ENCODE data around the gene MYOCOS. TPM values are rescaled to one million over a fixed set of nuclear protein-coding genes. Genes with fewer than 3 reads are reported as not detected.

MYOCOS gene
- total RNA-seq, 1 experiment from 2014 or later = not detected

- no peak for DNase-seq
- Histone ChIP-seq H4K20me1 (ENCODE audit: low read length) (no peaks in the 10 kb centered on the region), H3K36me3 (ENCODE audit: low read depth, low read length) (peaks cover 84% of the 10 kb centered on the region), H3K79me2 (ENCODE audit: low read length) (no peaks in the 10 kb centered on the region), H3F3A (ENCODE audit: low read length, unreplicated experiment) (no peaks in the 10 kb centered on the region), H3K4me2 (ENCODE audit: low read length) (no peak overlapping the region), H3K27ac (ENCODE audit: low read length) (no peak overlapping the region), H3K27me3 (ENCODE audit: low read length) (no peaks in the 10 kb centered on the region), H2AFZ (ENCODE audit: low read length) (no peak overlapping the region), H3K4me1 (ENCODE audit: insufficient read depth, low read length) (no peaks in the 10 kb centered on the region), H3K9ac (ENCODE audit: low read length) (no peak overlapping the region), H3K9me3 (ENCODE audit: low read length) (no peaks in the 10 kb centered on the region), H3K9me2 (replicated peaks; ENCODE audit: low read length) (no peaks in the 10 kb centered on the region), H3K4me3 (ENCODE audit: low read length) (no peak overlapping the region)
- ATAC-seq = no peak
- TF ChIP-seq EZH2phosphoT487 (IDR thresholded peaks at IDR 0.05; ENCODE audit: borderline replicate concordance, low read length) (no peak), CTCF (conservative IDR thresholded peaks at IDR 0.05; ENCODE audit: low read depth, low read length) (no peak), EZH2 (IDR thresholded peaks at IDR 0.05; ENCODE audit: low read length, unreplicated experiment) (no peak)
- ChIA-PET CTCF (interaction anchor here (0.8 kb wide), 1 partner anchor 134 kb away, joined by 5 read pairs; no protein-coding TSS in a partner anchor), POLR2A (ENCODE audit: unreplicated experiment) (no interaction called here)
- intact Hi-C loops (cut with micrococcal nuclease) = loop anchor here (5.0 kb wide), 1 partner anchor 136 kb away; no protein-coding TSS in a partner anchor
- BruUV-seq (replicated peaks) = no TSS peak
These were observed 40.3 kb upstream of the MYOCOS start for GRCh38 chr1:171581766-171582165.

GRCh38 chr1:171582589-171582988, 39.5 kb upstream of the MYOCOS start:
- POLR2A ChIA-PET (ENCODE audit: unreplicated experiment) = interaction anchor here (0.6 kb wide), 2 partner anchors 11 to 124 kb away, joined by 3 to 20 read pairs; no protein-coding TSS in a partner anchor
- BruUV-seq (replicated peaks) = no TSS peak

More at GRCh38 chr1:171582589-171582988, 39.5 kb upstream of the MYOCOS start:
- Histone ChIP-seq H3K9me3 (ENCODE audit: low read length) (no peaks in the 10 kb centered on the region), H3K4me1 (ENCODE audit: insufficient read depth, low read length) (no peaks in the 10 kb centered on the region), H3K27ac (ENCODE audit: low read length) (no peak overlapping the region), H3F3A (ENCODE audit: low read length, unreplicated experiment) (no peaks in the 10 kb centered on the region), H2AFZ (ENCODE audit: low read length) (no peak overlapping the region), H3K36me3 (ENCODE audit: low read depth, low read length) (peaks cover 84% of the 10 kb centered on the region), H4K20me1 (ENCODE audit: low read length) (no peaks in the 10 kb centered on the region), H3K9ac (ENCODE audit: low read length) (no peak overlapping the region), H3K4me3 (ENCODE audit: low read length) (no peak overlapping the region), H3K79me2 (ENCODE audit: low read length) (no peaks in the 10 kb centered on the region), H3K9me2 (replicated peaks; ENCODE audit: low read length) (no peaks in the 10 kb centered on the region), H3K4me2 (ENCODE audit: low read length) (no peak overlapping the region), H3K27me3 (ENCODE audit: low read length) (no peaks in the 10 kb centered on the region)
- peak; percentile 53; the same call in 1 of the 2 replicates for ATAC-seq
- intact Hi-C loops (cut with micrococcal nuclease) = loop anchor here (5.0 kb wide), 1 partner anchor 135 kb away; no protein-coding TSS in a partner anchor
- CTCF ChIA-PET = no interaction called here
- DNase-seq = no peak
- no peak for TF ChIP-seq CTCF (conservative IDR thresholded peaks at IDR 0.05; ENCODE audit: low read depth, low read length)
- TF ChIP-seq EZH2 (IDR thresholded peaks at IDR 0.05; ENCODE audit: low read length, unreplicated experiment) = no peak
- TF ChIP-seq EZH2phosphoT487 (IDR thresholded peaks at IDR 0.05; ENCODE audit: borderline replicate concordance, low read length) = no peak
